NCI-H146 treated with DMSO at 0.1 percent for 48 hours (cell line): ENCODE results near the gene CST4.
"Not testable (repeated sequence)": the region's sequence is repeated elsewhere in the genome, so short reads cannot be mapped to it uniquely, and the experiment has no call there.

Experiments used
- DNase-seq: peaks from one replicate; lab custom pipeline; 2025; ENCODE audit not compliant: unreplicated experiment; lab: John Stamatoyannopoulos, UW

Gene CST4, protein sequence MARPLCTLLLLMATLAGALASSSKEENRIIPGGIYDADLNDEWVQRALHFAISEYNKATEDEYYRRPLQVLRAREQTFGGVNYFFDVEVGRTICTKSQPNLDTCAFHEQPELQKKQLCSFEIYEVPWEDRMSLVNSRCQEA

DNA sequence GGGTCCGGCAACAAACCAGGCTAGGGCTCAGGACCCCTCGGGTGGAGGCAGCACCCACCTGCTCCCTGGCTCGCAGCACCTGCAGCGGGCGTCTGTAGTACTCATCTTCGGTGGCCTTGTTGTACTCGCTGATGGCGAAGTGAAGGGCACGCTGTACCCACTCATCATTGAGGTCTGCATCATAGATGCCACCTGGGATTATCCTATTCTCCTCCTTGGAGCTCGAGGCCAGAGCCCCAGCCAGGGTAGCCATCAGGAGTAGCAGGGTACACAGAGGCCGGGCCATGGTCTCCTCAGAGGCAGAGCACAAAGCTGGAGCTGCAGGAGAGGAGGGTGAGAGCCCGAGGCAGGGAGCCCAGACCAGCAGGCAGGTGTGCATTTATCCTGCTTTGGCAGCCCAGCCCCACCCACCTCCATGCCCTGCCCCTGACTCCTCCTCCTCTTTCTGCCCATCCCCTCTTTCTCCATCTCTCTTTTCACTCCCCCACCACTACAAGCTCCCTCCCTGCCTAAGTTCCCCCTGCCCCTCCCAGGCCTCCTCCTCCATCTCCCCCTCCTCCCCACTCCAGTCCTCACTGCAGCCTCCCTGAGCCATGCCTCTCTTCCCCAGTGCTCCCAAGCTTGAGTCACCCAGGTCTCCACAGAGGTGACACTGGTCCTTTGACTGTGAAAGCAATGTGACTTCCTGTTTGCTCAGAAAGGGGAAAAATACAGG lies at the start of gene CST4:
TSS of gene CST4 (minus strand) at position 355 of the 715 bp plus-strand sequence. CDS start at position 286, 69 bp downstream.
- DNase-seq, result not testable (repeated sequence)

DNA sequence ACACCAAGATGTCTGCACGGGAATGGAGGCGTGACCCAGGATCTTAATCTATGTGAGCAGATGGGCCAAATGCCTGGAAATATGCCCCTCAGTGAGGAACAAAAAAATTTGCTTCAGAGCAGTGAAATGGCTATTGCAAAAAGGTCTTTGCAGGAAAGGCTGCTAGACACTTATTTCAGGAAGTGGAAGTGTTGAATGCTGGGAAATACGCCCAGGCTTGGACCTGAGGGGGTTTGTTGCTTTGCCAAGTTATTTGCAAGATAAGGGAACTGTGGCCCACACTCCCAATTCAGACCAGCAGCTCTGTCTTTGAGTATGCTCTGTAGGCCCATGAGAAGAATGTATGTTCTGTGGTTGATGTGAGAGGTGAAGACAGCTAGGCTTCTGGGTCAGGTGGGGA lies 46.6 kb upstream of the CST4 start:
- not testable (repeated sequence) for DNase-seq

DNA sequence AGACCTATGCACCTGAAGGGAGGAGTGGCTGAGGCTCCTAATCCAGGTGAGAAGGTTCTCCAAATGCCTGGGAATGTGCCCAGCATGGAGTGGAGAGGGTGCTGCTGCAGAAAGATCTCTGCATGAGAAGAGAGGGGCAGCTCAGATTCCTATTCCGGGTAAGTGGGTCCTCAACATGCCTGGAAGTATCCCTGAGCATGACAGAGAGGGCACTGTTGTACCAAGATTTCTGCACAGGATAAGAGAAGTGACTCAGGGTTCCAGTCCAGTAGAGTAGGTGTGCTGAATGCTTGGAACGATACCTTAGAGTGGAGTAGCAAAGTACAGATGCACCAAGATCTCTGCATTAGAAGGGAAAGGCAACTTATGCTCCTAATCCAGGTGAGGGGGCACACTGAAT lies 46.1 kb upstream of the CST4 start:
- not testable (repeated sequence) for DNase-seq

DNA sequence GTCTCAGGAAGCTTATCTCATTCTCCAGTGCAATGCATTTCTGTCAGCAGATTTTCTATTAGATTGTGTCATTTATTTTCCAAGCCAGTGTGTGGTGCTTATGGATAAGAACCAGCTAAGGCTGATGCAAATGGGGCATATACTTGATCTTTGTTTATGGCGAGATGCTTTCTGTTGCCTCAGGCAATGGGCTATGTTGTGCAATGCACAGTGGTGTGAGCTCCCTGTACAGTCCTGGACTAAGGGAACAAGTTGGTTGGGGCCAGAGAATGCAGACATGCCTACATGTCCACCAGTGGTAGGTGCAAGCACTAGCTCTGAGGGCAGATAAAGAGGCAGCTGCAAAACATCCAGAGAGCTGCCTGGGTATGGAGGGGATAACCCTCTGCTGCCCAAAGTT lies 45.6 kb upstream of the CST4 start:
- not testable (repeated sequence) for DNase-seq

DNA sequence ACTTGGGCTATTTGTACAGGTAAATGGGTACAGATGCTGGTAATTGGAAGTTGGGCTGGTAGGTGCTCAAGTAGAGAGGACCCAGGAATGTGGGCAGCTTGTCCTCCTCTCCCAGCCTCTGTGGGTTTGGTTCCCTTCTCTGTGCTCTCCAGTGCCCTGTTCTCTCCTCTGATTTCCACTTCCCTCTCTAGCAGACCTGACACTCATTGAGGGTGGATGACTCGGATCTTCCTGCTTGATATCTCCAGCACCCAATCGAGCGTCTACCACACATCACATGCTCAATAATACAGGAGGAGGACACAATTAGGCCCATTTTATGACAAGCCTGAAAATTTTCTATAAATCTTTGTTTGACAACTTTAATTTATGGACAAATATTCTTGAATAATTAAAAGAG lies 38.2 kb upstream of the CST4 start:
- DNase-seq, result no peak

DNA sequence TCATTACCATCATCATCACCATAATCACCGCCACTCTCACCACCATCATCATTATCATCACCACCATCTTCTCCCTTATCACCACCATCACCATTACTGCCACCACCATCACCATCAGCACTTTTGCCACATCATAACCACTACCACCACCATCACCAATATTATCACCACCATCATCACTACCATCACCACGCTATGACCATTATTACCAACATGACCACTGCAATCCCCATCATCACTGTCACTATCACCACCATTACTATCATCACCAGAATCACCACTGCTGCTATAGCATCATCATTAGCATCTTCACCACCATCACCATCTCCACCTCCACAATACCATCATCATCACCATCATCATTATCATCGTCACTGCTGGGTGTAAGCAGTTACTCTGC lies 36.3 kb upstream of the CST4 start:
- DNase-seq, result no peak

DNA sequence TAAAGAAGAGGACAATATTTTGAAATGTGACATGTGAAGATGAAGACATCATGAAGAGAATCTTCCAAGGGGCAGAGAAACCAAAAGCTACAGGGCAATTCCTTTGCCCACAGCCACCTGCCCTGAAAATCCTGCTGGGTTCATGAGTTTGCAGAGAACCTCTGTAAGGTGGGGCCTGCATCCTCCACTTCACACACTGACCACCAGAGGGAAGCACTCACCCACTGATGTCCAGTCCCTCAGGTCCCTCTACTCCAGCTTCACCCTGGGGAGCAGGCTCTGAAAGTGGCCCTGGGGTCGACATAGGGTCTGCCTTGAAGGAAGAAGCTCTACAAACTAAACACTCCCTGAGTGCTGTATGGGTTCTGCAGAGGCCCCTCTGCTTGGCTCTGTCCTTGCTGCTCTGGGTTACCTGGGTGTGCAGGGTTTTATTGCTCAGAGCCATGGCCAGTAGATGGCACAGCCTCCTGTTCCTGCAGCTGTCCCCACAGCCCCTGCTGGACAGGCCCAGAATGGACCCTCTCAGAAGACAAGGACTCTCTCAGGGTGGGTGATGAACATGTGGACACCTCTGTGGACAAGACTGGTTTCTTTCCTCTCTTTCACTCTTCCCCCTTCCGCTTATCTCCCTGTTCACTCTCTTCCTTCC lies 34.9 kb upstream of the CST4 start:
- DNase-seq, result not testable (repeated sequence)

DNA sequence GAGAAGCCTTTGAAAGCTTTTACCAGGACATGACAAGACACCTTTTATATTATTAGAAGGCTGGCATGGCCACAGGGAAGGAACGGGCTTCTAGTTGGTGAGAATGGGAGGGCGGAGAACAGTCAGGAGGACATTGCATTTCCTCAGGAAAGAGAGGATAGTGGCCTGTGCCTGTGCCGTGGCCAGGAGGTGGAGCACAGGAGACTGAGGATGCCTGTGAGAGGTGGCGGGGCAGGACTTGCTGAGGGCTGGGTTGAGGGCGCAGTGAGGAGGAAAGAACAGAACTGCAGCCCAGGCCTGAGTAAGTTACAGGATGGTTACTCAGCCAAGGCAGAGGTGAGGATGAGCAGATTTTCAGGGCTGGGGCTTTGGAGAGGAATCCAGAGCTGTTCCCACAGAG lies 34.0 kb upstream of the CST4 start:
- DNase-seq, result not testable (repeated sequence)

DNA sequence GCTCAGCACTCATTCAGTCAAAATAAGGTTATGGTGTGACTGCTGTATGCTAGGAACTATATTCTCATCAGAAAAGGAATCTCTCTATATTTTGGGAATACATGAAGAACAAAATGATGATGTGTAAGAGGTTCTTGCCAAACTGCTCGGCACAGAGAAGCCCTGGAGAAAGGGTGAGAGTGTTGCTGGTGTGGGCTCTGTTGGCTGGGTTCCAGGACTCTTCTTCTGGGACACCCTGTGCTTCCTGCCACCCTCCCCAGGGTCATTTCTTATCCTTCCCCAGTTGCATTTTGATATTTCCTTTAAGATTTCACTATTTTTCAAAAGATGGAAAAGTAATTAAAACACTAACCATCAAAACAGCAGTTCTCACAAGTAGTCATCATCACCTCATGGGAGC lies 33.1 kb upstream of the CST4 start:
- DNase-seq, result no peak

DNA sequence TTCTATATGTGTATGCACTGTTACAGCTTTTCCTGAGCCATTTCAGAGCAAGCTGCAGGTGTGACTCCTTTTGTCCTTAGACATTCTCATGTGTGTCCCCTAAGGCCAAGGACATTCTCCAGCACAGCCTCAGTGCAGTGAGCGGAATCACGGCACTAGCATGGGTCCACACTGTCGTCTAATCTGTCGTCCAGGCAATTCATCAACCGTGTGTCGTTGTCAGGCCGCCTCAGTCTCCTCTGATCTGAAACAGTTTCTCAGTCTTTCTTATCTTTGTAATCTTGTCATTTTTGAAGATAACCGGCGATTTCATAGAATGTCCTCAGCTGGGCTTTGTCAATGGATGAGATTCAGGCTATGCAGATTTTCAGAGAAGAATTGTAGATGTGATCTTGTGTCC lies 30.5 kb upstream of the CST4 start:
- not testable (repeated sequence) for DNase-seq

DNA sequence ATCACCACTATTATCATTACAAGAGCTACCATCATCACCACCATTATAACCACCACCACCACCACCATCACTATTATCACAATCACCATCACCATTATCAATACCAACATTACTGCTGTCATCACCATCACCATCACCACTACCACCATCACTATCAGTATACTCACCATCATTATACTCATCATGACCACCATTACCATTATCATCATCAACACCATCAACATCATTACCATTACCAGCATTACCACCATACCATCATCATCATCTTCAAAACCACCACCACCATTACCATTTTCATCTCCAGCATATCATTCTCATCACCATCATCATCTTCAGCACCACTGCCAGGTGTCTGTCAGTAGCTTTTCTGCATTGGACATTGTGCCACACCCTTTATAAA lies 22.9 kb upstream of the CST4 start:
- not testable (repeated sequence) for DNase-seq

DNA sequence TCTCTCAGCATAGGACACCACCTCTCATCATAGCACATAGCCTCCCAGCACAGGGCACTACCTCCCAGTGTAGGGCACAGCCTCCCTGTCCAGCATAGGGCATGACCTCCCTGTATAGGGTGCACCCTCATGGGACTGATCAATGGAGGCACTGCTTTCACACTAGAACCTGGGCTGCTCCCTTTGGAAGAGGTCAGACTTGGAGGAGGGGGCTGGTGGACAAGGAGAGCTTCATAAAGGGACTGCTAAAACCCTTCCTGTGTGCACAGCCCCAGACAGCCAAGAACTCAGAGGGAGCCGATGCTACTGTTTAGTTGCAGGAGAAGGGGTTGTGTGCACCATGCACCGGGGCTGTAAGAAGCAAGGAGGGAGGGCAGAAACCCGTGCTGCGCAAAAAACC lies 21.9 kb upstream of the CST4 start:
- DNase-seq, result no peak

DNA sequence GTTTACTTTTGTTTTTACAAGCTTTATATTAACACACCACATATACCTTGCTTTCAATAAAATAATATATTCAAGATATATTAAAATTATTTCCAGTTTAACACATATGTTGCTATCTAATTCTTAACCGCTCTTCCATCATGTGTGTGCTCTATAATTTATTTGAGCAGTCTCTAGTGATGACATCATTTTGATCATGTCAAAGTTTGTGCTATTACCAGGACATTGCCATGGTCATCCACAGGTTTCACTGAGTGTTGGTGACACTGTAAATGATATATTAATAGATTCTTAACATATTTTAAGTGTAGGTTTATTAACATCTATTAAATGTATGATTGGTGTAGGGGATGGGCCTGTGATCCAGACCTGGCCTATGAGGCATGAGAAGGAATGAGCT lies 17.1 kb upstream of the CST4 start:
- no peak for DNase-seq

DNA sequence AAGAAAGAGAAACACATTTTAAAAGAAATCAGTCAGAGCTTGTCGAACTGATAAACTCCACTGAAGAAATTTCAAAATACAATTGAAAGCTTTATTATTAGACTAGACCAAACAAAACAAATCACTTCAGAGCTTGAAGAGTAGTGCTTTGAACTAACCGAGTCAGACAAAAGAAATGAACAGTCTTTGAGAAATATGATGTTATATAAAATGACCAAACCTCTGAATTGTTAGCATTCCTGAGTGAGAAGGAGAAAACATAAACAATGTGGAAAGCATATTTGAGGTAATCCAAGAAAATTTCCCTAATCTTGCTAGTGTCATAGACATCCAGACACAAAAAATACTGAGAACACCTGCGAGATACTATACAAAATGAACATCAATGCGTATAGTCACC lies 13.2 kb upstream of the CST4 start:
- DNase-seq, result no peak

DNA sequence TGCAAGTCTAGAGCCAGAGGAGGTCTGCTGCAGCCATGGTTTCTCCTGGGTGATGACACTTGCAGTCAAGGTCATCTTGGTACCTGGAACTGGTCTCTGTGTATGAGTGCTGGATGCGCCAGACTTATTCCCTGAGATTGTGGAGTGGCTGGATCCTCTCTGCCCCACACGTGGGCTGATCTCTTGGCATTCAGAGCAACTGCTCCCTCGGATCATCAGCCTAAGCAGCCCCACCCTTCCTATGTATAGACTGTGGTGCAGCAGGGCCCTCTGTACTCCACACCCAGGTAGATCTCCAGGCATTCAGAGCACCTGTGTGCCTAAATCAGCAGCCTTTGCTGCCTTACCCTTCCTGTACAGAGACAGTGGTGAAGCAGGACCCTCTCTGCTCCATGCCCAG lies 12.1 kb upstream of the CST4 start:
- no peak for DNase-seq

DNA sequence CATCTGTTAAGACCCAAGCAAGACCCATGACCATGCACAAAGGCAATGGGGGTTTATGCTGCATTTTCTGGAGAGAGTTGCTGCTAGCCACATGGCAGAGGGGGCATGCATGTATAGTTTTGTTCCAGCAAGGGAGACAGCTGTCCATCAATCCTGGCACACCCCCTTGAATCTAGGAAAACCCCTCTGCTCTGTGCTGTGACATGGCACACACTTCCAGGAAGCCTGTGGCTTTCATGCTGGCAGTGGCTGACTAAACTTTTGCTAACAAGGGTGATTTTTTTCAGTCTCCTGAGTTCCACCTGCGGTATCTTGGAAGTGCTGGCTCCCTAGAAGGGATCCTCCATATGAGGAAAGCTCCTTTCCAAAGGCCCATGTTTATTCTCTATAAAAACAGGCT lies 9.1 kb upstream of the CST4 start:
- no peak for DNase-seq

DNA sequence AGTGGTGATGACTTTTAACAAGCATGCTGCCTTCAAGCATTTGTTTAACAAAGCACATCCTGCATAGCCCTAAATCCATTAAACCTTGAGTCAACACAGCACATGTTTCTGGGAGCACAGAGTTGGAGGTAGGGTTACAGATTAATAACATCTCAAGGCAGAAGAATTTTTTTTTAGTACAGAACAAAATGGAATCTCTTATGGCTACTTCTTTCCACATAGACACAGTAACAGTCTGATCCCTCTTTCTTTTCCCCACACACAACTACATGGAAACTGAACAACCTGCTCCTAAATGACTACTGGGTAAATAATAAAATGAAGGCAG lies 6.2 kb upstream of the CST4 start:
- DNase-seq, result not testable (repeated sequence)

DNA sequence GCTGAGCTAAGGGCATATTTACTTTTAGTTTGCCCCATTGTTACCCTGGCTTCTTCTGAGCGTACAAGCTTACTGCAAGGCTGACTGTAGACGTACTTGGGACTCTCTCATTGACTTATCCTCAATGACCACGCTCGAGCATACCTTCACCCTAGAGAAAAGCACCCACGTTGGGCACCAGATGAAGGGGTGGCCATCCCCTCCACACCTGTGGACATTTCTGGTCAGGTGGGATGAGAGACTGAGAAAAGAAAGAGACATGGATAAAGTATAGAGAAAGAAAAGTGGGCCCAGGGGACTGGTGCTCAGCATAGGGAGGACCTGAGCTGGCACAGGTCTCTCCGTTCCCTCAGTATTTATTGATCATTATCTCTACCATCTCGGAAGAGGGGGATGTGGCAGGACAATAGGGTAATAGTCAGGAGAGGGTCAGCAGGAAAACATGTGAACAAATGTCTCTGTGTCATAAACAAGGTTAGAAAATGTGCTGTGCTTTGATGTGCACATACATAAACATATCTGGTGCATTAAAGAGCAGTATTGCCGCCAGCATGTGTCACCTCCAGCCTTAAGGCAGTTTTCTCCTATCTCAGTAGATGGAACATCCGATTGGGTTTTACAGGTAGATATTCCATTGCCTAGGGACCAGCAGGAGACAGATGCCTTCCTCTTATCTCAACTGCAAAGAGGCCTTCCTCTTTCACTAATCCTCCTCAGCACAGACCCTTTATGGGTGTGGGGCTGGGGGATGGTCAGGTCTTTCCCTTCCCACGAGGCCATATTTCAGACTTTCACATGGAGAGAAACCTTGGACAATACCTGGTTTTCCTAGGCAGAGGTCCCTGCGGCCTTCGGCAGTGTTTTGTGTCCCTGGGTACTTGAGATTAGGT lies 5.6 kb upstream of the CST4 start:
- DNase-seq, result not testable (repeated sequence)

DNA sequence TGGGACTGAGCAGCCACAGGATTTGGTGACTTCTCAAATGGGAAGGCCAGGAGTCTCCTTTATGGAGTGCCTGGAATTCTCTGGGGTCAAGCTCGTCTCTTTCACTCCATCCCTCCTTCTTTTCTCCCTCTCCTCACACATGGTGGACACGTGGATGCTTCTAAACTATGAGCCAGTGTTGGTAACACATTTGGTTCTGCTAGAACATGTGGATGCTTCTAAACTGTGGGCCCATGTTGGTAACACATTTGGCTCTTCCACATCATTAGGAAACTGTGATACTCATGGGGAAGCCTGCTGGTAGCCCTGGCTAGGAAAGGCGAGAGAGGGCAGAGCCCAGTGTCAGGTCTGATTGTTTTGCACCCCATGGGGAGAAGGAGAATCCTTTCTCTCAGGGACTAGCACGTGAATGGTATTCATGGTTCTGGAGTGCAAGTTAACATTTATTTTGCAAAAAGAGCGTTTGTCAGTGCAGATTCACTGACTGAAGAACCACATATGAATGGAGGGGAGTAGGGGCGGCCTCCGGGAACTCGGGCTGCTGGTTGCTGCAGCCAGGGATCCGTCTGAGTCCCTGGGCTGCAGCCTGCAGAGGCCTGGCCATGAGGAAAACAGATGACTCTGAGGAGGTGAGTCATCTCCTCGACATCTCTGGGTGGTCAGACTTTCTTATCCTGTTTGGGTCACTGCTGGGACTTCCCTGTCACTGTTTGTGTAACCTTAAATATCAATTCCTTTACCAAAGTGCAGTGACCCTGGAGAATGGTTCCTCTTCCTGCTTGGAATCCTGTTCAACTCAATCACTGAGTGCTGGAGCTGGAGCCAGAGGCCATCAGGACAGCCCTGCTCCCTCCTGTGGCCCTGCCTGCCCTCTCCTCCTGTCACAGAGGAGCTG lies 4.1 kb upstream of the CST4 start:
- DNase-seq, result not testable (repeated sequence)

DNA sequence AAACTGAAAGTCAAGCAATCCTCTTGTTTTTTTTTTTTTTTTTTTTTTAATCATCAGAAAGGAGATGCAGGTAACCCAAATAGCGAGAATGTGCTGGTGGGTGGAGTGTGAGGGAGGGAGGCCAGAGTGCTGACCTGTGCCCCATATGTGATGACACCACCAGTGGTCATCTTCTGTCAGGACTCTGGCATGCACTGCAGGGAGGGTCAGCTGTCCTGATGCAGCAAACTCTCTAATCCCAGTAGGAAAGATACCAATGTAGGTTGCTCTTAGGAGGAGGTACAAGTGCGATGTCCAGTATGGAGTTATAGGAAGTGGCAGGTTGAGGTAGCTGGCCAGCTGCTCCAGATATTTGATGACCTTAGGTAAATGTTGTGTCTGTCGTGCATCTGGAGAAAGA lies 2.8 kb upstream of the CST4 start:
- no peak for DNase-seq

DNA sequence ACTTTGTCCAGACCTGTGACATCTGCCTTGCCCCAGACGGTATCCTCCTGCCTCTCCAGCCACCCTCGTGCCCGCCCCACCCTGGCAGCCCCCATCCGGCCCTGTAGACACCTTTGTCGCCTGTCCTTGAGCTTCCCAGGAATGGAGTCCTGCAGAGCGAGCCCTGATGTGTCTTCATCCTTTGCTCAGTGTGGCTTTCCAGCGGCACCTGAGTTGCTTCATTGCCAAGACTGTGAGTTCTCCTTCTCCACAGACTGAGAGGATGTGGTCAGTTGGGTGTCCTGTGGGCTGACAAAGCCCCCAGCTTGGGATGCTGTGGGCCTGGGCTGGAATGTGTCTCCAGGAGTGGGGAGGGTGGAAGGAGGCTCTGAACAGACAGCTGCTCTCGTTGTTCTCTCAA lies 1.7 kb upstream of the CST4 start:
- no peak for DNase-seq
